H1 (cell line): Measurements from ENCODE around the gene CDC42EP4. TPM values are rescaled to one million over a fixed set of nuclear protein-coding genes. Genes with fewer than 3 reads are reported as not detected.

Experiments
- CTCF ChIA-PET: fragments of 300-600 bp; sonication (Branson Sonifier 250); formaldehyde crosslinking; loops from one replicate; lab custom pipeline; 2021; ENCODE audit not compliant: partially characterized antibody; lab: Charles Lee
- POLR2A ChIA-PET: fragments of 300-600 bp; sonication (Branson Sonifier 250); formaldehyde crosslinking; loops from one replicate; lab custom pipeline; 2021; ENCODE audit warnings: inconsistent platforms; ENCODE audit not compliant: partially characterized antibody; lab: Charles Lee
- DNase-seq, 2 experiments: peaks; one replicate each; pipeline versions ENCODE4 v3.0.0 to v3.0.0-alpha.2; 2010 to 2022; ENCODE audit warnings: low spot score in 2 of 2, low read depth in 1 of 2, mixed read lengths in 1 of 2
- FAIRE-seq: peaks from 2 replicates; lab custom pipeline; 2011; peaks lifted over from hg19 to GRCh38; lab: Jason Lieb, UNC
- H2AFZ ChIP-seq: 2 replicates; pipeline ENCODE4 v1.8.1; 2012; ENCODE audit warnings: low read length, inconsistent platforms
- H2AK5ac ChIP-seq: 2 replicates; pipeline ENCODE4 v1.6.1; 2013; ENCODE audit warnings: low read depth, low read length
- H2BK120ac ChIP-seq: replicated peaks from 2 replicates; pipeline ENCODE3; 2013; ENCODE audit warnings: low read depth, low read length, inconsistent platforms
- H2BK12ac ChIP-seq: 2 replicates; pipeline ENCODE4 v1.6.1; 2013; ENCODE audit warnings: low read depth, low read length
- H2BK15ac ChIP-seq: 2 replicates; pipeline ENCODE4 v1.6.1; 2013; ENCODE audit warnings: low read length
- H2BK20ac ChIP-seq: 2 replicates; pipeline ENCODE4 v1.6.1; 2013; ENCODE audit warnings: low read length
- H2BK5ac ChIP-seq: 2 replicates; pipeline ENCODE4 v1.6.1; 2013; ENCODE audit warnings: low read depth, low read length
- H3K14ac ChIP-seq: 2 replicates; pipeline ENCODE4 v1.6.1; 2013; ENCODE audit warnings: inconsistent platforms; ENCODE audit not compliant: insufficient read length
- H3K18ac ChIP-seq: 2 replicates; pipeline ENCODE4 v1.6.1; 2013; ENCODE audit warnings: low read length; ENCODE audit errors: extremely low read depth
- H3K23ac ChIP-seq: 2 replicates; pipeline ENCODE4 v1.6.1; 2013; ENCODE audit warnings: inconsistent platforms; ENCODE audit not compliant: insufficient read length
- H3K23me2 ChIP-seq: 2 replicates; pipeline ENCODE4 v1.6.1; 2013; ENCODE audit warnings: low read depth, low read length
- H3K27ac ChIP-seq: 2 replicates; pipeline ENCODE4 v1.6.1; 2011; ENCODE audit warnings: low read depth, low read length, inconsistent platforms
- H3K27me3 ChIP-seq, 4 experiments: replicated peaks in 1 of 4; 1 replicate in 1 of 4; 2 replicates in 3 of 4; pipeline versions ENCODE4 v1.6.1 to v1.8.1; 2011 to 2013; ENCODE audit warnings: low read length in 3 of 4, mild to moderate bottlenecking in 3 of 4, inconsistent platforms in 2 of 4, mixed read lengths in 2 of 4, moderate library complexity in 1 of 4; ENCODE audit not compliant: control insufficient read depth in 3 of 4, insufficient read depth in 3 of 4; ENCODE audit errors: extremely low read depth in 1 of 4
- H3K36me3 ChIP-seq, 4 experiments: 2 replicates each; pipeline versions ENCODE4 v1.6.1 to v1.8.1; 2011 to 2013; ENCODE audit warnings: mild to moderate bottlenecking in 4 of 4, low read length in 3 of 4, moderate library complexity in 2 of 4, control low read depth in 1 of 4, inconsistent platforms in 1 of 4; ENCODE audit not compliant: insufficient read depth in 4 of 4, control insufficient read depth in 2 of 4
- H3K4ac ChIP-seq: replicated peaks from 2 replicates; pipeline ENCODE3; 2013; ENCODE audit warnings: low read length, low read depth, mixed read lengths, inconsistent platforms; ENCODE audit not compliant: insufficient read length
- H3K4me1 ChIP-seq, 4 experiments: replicated peaks in 1 of 4; 1 replicate in 1 of 4; 2 replicates in 3 of 4; pipeline versions ENCODE4 v1.6.1 to v1.8.1; 2011 to 2013; ENCODE audit warnings: low read length in 3 of 4, inconsistent platforms in 2 of 4, mixed read lengths in 1 of 4; ENCODE audit not compliant: insufficient read depth in 4 of 4, control insufficient read depth in 3 of 4
- H3K4me2 ChIP-seq, 2 experiments: 2 replicates each; pipeline versions ENCODE4 v1.6.1 to v1.8.1; 2011 to 2013; ENCODE audit warnings: low read depth in 2 of 2, low read length in 2 of 2, control low read depth in 1 of 2, inconsistent platforms in 1 of 2, mild to moderate bottlenecking in 1 of 2; ENCODE audit not compliant: insufficient read depth in 1 of 2
- H3K4me3 ChIP-seq, 4 experiments: fragments of 200-600, 300-600 bp in 1 of 4; sonication (generic), shearing (Covaris generic), sonication (Bioruptor Twin) in 1 of 4; 2 replicates each; pipeline versions ENCODE4 v1.5.1 to v1.8.1; 2011 to 2016; ENCODE audit warnings: low read length in 4 of 4, low read depth in 3 of 4, control low read depth in 2 of 4, inconsistent platforms in 2 of 4, mild to moderate bottlenecking in 2 of 4, mixed read lengths in 1 of 4, moderate library complexity in 1 of 4; ENCODE audit not compliant: insufficient read depth in 2 of 4; ENCODE audit errors: extremely low read depth in 1 of 4
- H3K56ac ChIP-seq: replicated peaks from 2 replicates; pipeline ENCODE3; 2013; ENCODE audit warnings: low read depth, mild to moderate bottlenecking, mixed read lengths, low read length, inconsistent platforms; ENCODE audit not compliant: insufficient read length
- H3K79me1 ChIP-seq: 2 replicates; pipeline ENCODE4 v1.6.1; 2013; ENCODE audit warnings: low read depth, low read length, control low read depth
- H3K79me2 ChIP-seq, 2 experiments: 2 replicates each; pipeline versions ENCODE4 v1.6.1 to v1.8.1; 2012 to 2013; ENCODE audit warnings: low read length in 2 of 2, mild to moderate bottlenecking in 2 of 2, inconsistent platforms in 1 of 2; ENCODE audit not compliant: insufficient read depth in 2 of 2, control insufficient read depth in 1 of 2
- H3K9ac ChIP-seq, 4 experiments: replicated peaks in 1 of 4; 1 replicate in 1 of 4; 2 replicates in 3 of 4; pipeline versions ENCODE4 v1.6.1 to v1.8.1; 2011 to 2013; ENCODE audit warnings: low read depth in 3 of 4, low read length in 3 of 4, control low read depth in 2 of 4, mild to moderate bottlenecking in 2 of 4, moderate library complexity in 2 of 4, inconsistent platforms in 1 of 4; ENCODE audit errors: extremely low read depth in 1 of 4
- H3K9me3 ChIP-seq, 2 experiments: 2 replicates each; pipeline versions ENCODE4 v1.6.1 to v1.8.1; 2012 to 2013; ENCODE audit warnings: mild to moderate bottlenecking in 2 of 2, moderate library complexity in 2 of 2, control low read depth in 1 of 2, inconsistent platforms in 1 of 2, low read depth in 1 of 2, low read length in 1 of 2, mixed read lengths in 1 of 2; ENCODE audit not compliant: insufficient read depth in 2 of 2
- H4K20me1 ChIP-seq, 2 experiments: replicated peaks in 1 of 2; 2 replicates each; pipeline versions ENCODE3 to v1.8.1; 2011 to 2013; ENCODE audit warnings: inconsistent platforms in 2 of 2, low read length in 2 of 2, mild to moderate bottlenecking in 1 of 2; ENCODE audit not compliant: insufficient read depth in 2 of 2, control insufficient read depth in 1 of 2
- H4K5ac ChIP-seq: 2 replicates; pipeline ENCODE4 v1.6.1; 2013; ENCODE audit warnings: low read length, low read depth, mixed read lengths, inconsistent platforms; ENCODE audit not compliant: insufficient read length
- H4K8ac ChIP-seq: 2 replicates; pipeline ENCODE4 v1.8.0; 2013; ENCODE audit warnings: mild to moderate bottlenecking, moderate library complexity, low read length, inconsistent platforms; ENCODE audit not compliant: insufficient read depth; ENCODE audit errors: extremely low read depth
- H4K91ac ChIP-seq: replicated peaks from 2 replicates; pipeline ENCODE3; 2013; ENCODE audit warnings: low read length, mixed read lengths, inconsistent platforms; ENCODE audit not compliant: insufficient read length
- CTBP2 ChIP-seq: IDR thresholded peaks from 2 replicates; pipeline ENCODE4 v1.7.0; 2011; ENCODE audit warnings: borderline replicate concordance, mild to moderate bottlenecking, moderate library complexity, mixed read lengths, low read length; ENCODE audit not compliant: insufficient read depth, insufficient read length
- MAX ChIP-seq: IDR thresholded peaks from 2 replicates; pipeline ENCODE4 v1.6.1; 2012; ENCODE audit warnings: inconsistent platforms
- RAD21 ChIP-seq, 2 experiments: IDR thresholded peaks in 1 of 2; conservative IDR thresholded peaks in 1 of 2; 2 replicates each; pipeline ENCODE4 v1.6.1; 2011; ENCODE audit warnings: low read depth in 2 of 2, low read length in 2 of 2, improper control_type of control experiment in 1 of 2, inconsistent platforms in 1 of 2, mild to moderate bottlenecking in 1 of 2, moderate library complexity in 1 of 2
- WGBS, 2 experiments: shearing (Covaris generic) in 1 of 2; methylation state at CpG; one replicate each; pipeline versions ENCODE4 v1.1.6 to v1.1.7; 2013 to 2015; ENCODE audit warnings: low lambda C conversion rate in 2 of 2, mixed read lengths in 2 of 2, inconsistent platforms in 1 of 2, low coverage in 1 of 2, missing lambda C conversion rate in 1 of 2; ENCODE audit not compliant: insufficient replicate concordance in 2 of 2, insufficient coverage in 1 of 2, insufficient read length in 1 of 2; ENCODE audit errors: extremely low coverage in 1 of 2, missing lambda C conversion rate in 1 of 2; 5-methylcytosine and 5-hydroxymethylcytosine counted together
- polyA plus RNA-seq, 7 experiments: library from polyadenylated mRNA; depleted of rRNA in 3 of 7; stranded (reverse) in 5 of 7; unstranded in 2 of 7; fragments of >200 nt in 5 of 7; fragments of 200-250 nt in 2 of 7; gene quantifications; 1 replicate in 5 of 7; 2 replicates in 1 of 7; 4 replicates in 1 of 7; pipeline versions ENCODE4 v1.2.1 to v1.2.3, GENCODE V29; 2011 to 2013; ENCODE audit warnings: missing spikeins in 2 of 7, mixed read lengths in 2 of 7
- total RNA-seq: library from RNA; stranded (reverse); fragmentation: NEBNext Ultra II Directional; extraction: Animal tissue kit (Norgen Biotek cat#: 25700); gene quantifications from 2 replicates; pipeline ENCODE4 v1.2.1, GENCODE V29; 2021

The CDC42EP4 gene
- total and polyA plus RNA-seq, 2 of the 8 experiments (the other 6 are each of a cell fraction or from before 2014, with no cell fraction given) = 8.8 to 12.6 TPM

GRCh38 chr17:73347351-73347750, 35.5 kb upstream of the CDC42EP4 start:
- Histone ChIP-seq H3K23me2 (no peaks in the 10 kb centered on the region; the same call in 1 of the 2 replicates), H3K4ac (no peak overlapping the region), H3K23ac (no peak overlapping the region), H4K91ac (peak overlapping the region; percentile 15), H3K79me1 (no peaks in the 10 kb centered on the region), H2BK12ac (peak overlapping the region; percentile 19; the same call in 1 of the 2 replicates), H3K36me3 (no peaks in the 10 kb centered on the region), H2AK5ac (no peak overlapping the region), H2BK120ac (no peak overlapping the region), H3K4me2 (no peak overlapping the region), H2AFZ (no peak overlapping the region), H2BK15ac (peak overlapping the region; percentile 3), H3K18ac (no peak overlapping the region), H3K4me3 (no peak overlapping the region), H3K4me1 (peaks cover 6 to 41% (median 28%) of the 10 kb centered on the region in 4 experiments), H4K20me1 (no peaks in the 10 kb centered on the region), H3K14ac (no peak overlapping the region), H3K56ac (no peak overlapping the region), H3K9me3 (no peaks in the 10 kb centered on the region), H2BK5ac (no peak overlapping the region), H2BK20ac (peak overlapping the region; percentile 34; the same call in 1 of the 2 replicates), H3K27me3 (no peaks in the 10 kb centered on the region; a peak in 1 of 7 replicates), H3K79me2 (no peaks in the 10 kb centered on the region), H3K9ac (no peak overlapping the region), H4K5ac (peak overlapping the region; percentile 20), H4K8ac (no peak overlapping the region; the same call in 1 of the 2 replicates), H3K27ac (no peak overlapping the region)
- TF ChIP-seq RAD21 (IDR thresholded peaks at IDR 0.05 in 1 of 2, conservative IDR thresholded peaks at IDR 0.05 in 1 of 2; ENCODE audit: low read depth in 2 of 2, low read length in 2 of 2) (no peak), MAX (no peak), CTBP2 (no peak)
- DNase-seq (no peak), FAIRE-seq (no peak)
- POLR2A ChIA-PET = interaction anchor here (0.9 to 1.2 kb wide), 3 partner anchors 8 to 23 kb away, joined by 3 to 4 read pairs (median 3); no protein-coding TSS in a partner anchor
- CTCF ChIA-PET = interaction anchor here (0.6 to 3.5 kb wide), 20 partner anchors 8 to 157 kb away, joined by 3 to 13 read pairs (median 4); no protein-coding TSS in a partner anchor
- 76% methylated on average over 3 of the region's 5 CpGs; no CpG with 5 or more reads in 1 of the 2 experiments for WGBS, 2 experiments
